Measurements from ENCODE around the gene GRK3.

Gene GRK3

GRCh38 chr22:25670070-25670461, 105.6 kb downstream of the GRK3 start:
- DNase-seq: no peak

GRCh38 chr22:25672289-25673084, 108.0 kb downstream of the GRK3 start:
- no peak for DNase-seq

- DNase-seq: no peak
These were observed 109.2 kb downstream of the GRK3 start for GRCh38 chr22:25673713-25674112.

GRCh38 chr22:25677631-25678030, 113.2 kb downstream of the GRK3 start:
- DNase-seq: no peak

GRCh38 chr22:25680051-25680450, 115.6 kb downstream of the GRK3 start:
- DNase-seq: no peak

GRCh38 chr22:25680956-25681355, 116.5 kb downstream of the GRK3 start:
- DNase-seq: no peak

- no peak for DNase-seq
These were observed 117.6 kb downstream of the GRK3 start for GRCh38 chr22:25682109-25682508.

- no peak for DNase-seq
These were observed 124.2 kb downstream of the GRK3 start for GRCh38 chr22:25688627-25689026.

GRCh38 chr22:25689631-25690030, 125.2 kb downstream of the GRK3 start:
- DNase-seq: no peak

GRCh38 chr22:25690798-25691197, 126.3 kb downstream of the GRK3 start:
- no peak for DNase-seq

- no peak for DNase-seq
These were observed 128.2 kb downstream of the GRK3 start for GRCh38 chr22:25692397-25693267.

- no peak for DNase-seq
These were observed 128.7 kb downstream of the GRK3 start for GRCh38 chr22:25693268-25693565.

- DNase-seq: no peak
These were observed 129.9 kb downstream of the GRK3 start for GRCh38 chr22:25694196-25694907.

GRCh38 chr22:25695146-25695545, 130.7 kb downstream of the GRK3 start:
- DNase-seq: no peak

- no peak for DNase-seq
These were observed 132.3 kb downstream of the GRK3 start for GRCh38 chr22:25696763-25697162.

GRCh38 chr22:25697181-25697664, 132.7 kb downstream of the GRK3 start:
- no peak for DNase-seq

GRCh38 chr22:25697978-25698377, 133.5 kb downstream of the GRK3 start:
- DNase-seq: no peak

GRCh38 chr22:25698461-25698860, 134.0 kb downstream of the GRK3 start:
- DNase-seq: no peak

- DNase-seq: no peak
These were observed 134.5 kb downstream of the GRK3 start for GRCh38 chr22:25698978-25699377.

- no peak for DNase-seq
These were observed 136.7 kb downstream of the GRK3 start for GRCh38 chr22:25701056-25701780.

GRCh38 chr22:25702040-25702439, 137.6 kb downstream of the GRK3 start:
- DNase-seq: peak; percentile 18

GRCh38 chr22:25702571-25703167, 138.2 kb downstream of the GRK3 start:
- no peak for DNase-seq

Measured in NCI-H526 treated with DMSO at 0.1 percent for 48 hours (cell line).